PC-3 (cell line): ENCODE measurements around the gene TCP1.

Experiments
- EZH2 ChIP-seq: fragments of 300-600 bp; sonication (generic); IDR thresholded peaks from one replicate; pipeline ENCODE4 v1.6.1; 2017; ENCODE audit warnings: antibody characterized with exemption, mild to moderate bottlenecking, low read length; ENCODE audit not compliant: unreplicated experiment
- EZH2phosphoT487 ChIP-seq: fragments of 300-600 bp; sonication (generic); IDR thresholded peaks from 2 replicates; pipeline ENCODE4 v1.6.1; 2018; ENCODE audit warnings: mild to moderate bottlenecking, antibody characterized with exemption, low read length, borderline replicate concordance
- TF ChIP-seq, protein P1 (sequence below): fragments of 300-600 bp; sonication (generic); conservative IDR thresholded peaks from 2 replicates; pipeline ENCODE4 v1.5.1; 2017; ENCODE audit warnings: antibody characterized with exemption, low read depth, mild to moderate bottlenecking, low read length

DNA sequence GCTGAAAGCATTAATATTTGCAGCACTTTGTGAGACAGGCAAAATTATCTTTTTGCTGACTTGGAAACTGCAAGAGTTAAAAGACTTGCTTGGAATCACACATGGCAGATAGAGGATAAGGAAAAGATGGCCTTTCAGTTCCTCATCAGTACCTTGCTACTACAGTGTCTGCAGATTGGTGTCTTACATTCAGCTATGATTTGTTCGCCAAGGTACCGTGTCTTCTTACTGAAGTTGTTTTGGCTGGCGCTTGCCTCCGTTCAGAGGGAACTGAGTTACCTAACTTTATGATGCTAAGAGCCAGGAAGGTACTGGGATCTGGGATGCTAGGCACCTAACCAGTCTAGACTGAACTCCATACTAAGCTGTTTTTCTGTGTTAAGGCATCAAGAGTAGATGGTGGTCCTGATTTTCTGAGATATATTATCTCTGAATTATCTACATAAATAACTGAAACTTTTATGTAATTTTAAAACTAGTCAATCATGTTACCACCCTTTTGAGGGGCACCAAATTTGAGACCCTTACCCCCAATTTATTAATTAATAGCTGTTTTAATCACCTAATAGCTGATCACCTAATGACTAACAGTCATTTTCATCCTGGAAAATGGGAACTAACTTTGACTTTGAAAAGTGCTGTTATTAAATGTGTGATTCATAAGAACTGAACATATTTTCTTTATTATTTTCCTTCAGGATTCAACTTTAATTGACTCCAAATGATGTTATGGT lies 59.6 kb downstream of the TCP1 start:
- TF ChIP-seq, protein P1, sequence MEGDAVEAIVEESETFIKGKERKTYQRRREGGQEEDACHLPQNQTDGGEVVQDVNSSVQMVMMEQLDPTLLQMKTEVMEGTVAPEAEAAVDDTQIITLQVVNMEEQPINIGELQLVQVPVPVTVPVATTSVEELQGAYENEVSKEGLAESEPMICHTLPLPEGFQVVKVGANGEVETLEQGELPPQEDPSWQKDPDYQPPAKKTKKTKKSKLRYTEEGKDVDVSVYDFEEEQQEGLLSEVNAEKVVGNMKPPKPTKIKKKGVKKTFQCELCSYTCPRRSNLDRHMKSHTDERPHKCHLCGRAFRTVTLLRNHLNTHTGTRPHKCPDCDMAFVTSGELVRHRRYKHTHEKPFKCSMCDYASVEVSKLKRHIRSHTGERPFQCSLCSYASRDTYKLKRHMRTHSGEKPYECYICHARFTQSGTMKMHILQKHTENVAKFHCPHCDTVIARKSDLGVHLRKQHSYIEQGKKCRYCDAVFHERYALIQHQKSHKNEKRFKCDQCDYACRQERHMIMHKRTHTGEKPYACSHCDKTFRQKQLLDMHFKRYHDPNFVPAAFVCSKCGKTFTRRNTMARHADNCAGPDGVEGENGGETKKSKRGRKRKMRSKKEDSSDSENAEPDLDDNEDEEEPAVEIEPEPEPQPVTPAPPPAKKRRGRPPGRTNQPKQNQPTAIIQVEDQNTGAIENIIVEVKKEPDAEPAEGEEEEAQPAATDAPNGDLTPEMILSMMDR: no peak
- TF ChIP-seq EZH2phosphoT487 (no peak), EZH2 (no peak)
